ENCODE data around the gene ATP6AP2. TPM values are rescaled to one million over a fixed set of nuclear protein-coding genes. Genes with fewer than 3 reads are reported as not detected.

Gene ATP6AP2
- total RNA-seq, 1 experiment from 2014 or later = 78.7 TPM

GRCh38 chrX:40603446-40603845, 22.7 kb downstream of the ATP6AP2 start:
- CTCF ChIA-PET = no interaction called here
- H3K4me3 Mint-ChIP-seq = no peak overlapping the region

GRCh38 chrX:40607381-40607780, 26.6 kb downstream of the ATP6AP2 start:
- H3K4me1 Mint-ChIP-seq = no peaks in the 10 kb centered on the region
- no peak overlapping the region for H3K27ac Mint-ChIP-seq
- ChIA-PET CTCF (no interaction called here), POLR2A (no interaction called here)
- no peaks in the 10 kb centered on the region for H3K36me3 Mint-ChIP-seq
- no peaks in the 10 kb centered on the region for H3K27me3 Mint-ChIP-seq (ENCODE audit: low read depth)
- H3K9me3 Mint-ChIP-seq = no peaks in the 10 kb centered on the region
- DNase-seq (ENCODE audit: low spot score) = no peak
- no peak for ATAC-seq
- H3K4me3 Mint-ChIP-seq = no peak overlapping the region
- no peak for TF ChIP-seq JAZF1 (CRISPR knock-in tag; IDR thresholded peaks at IDR 0.05)
- no peak for TF ChIP-seq ZNF263 (CRISPR knock-in tag; IDR thresholded peaks at IDR 0.05; ENCODE audit: low read depth)
- TF ChIP-seq PREB (CRISPR knock-in tag; IDR thresholded peaks at IDR 0.05; ENCODE audit: borderline replicate concordance) = no peak
- no peak for TF ChIP-seq SMAD3 (CRISPR knock-in tag; IDR thresholded peaks at IDR 0.05; ENCODE audit: borderline replicate concordance)
- no peak for TF ChIP-seq ATF6 (CRISPR knock-in tag; IDR thresholded peaks at IDR 0.05)
- no peak for TF ChIP-seq PRDM15 (CRISPR knock-in tag; IDR thresholded peaks at IDR 0.05)
- no peak for TF ChIP-seq ZNF232 (CRISPR knock-in tag; IDR thresholded peaks at IDR 0.05)
- TF ChIP-seq CDX4 (CRISPR knock-in tag; IDR thresholded peaks at IDR 0.05; ENCODE audit: borderline replicate concordance) = no peak

More at GRCh38 chrX:40603446-40603845, 22.7 kb downstream of the ATP6AP2 start:
- DNase-seq (ENCODE audit: low spot score) (no peak), ATAC-seq (no peak)
- Mint-ChIP-seq H3K27ac (no peak overlapping the region), H3K9me3 (no peaks in the 10 kb centered on the region), H3K4me1 (no peaks in the 10 kb centered on the region), H3K27me3 (ENCODE audit: low read depth) (no peaks in the 10 kb centered on the region), H3K36me3 (peaks cover 22% of the 10 kb centered on the region)
- POLR2A ChIA-PET = interaction anchor here (0.6 kb wide), 1 partner anchor 126 kb away, joined by 3 read pairs; no protein-coding TSS in a partner anchor
- TF ChIP-seq ZNF671 (CRISPR knock-in tag; IDR thresholded peaks at IDR 0.05) (no peak), ZNF219 (CRISPR knock-in tag; IDR thresholded peaks at IDR 0.05; ENCODE audit: borderline replicate concordance) (no peak), STAT6 (CRISPR knock-in tag; conservative IDR thresholded peaks at IDR 0.05; ENCODE audit: low read depth) (no peak), MXD4 (CRISPR knock-in tag; IDR thresholded peaks at IDR 0.05; ENCODE audit: borderline replicate concordance) (no peak), TEAD1 (CRISPR knock-in tag; IDR thresholded peaks at IDR 0.05) (no peak), ZSCAN18 (CRISPR knock-in tag; IDR thresholded peaks at IDR 0.05) (no peak), NR2C2 (CRISPR knock-in tag; IDR thresholded peaks at IDR 0.05) (no peak), SP1 (CRISPR knock-in tag; conservative IDR thresholded peaks at IDR 0.05) (no peak), ZNF423 (CRISPR knock-in tag; IDR thresholded peaks at IDR 0.05) (no peak), JUN (CRISPR knock-in tag; IDR thresholded peaks at IDR 0.05) (no peak), GABPB1 (CRISPR knock-in tag; IDR thresholded peaks at IDR 0.05) (no peak), JAZF1 (CRISPR knock-in tag; IDR thresholded peaks at IDR 0.05) (no peak), ATF1 (CRISPR knock-in tag; IDR thresholded peaks at IDR 0.05) (no peak), ZNF232 (CRISPR knock-in tag; IDR thresholded peaks at IDR 0.05) (no peak), ZNF512 (CRISPR knock-in tag; IDR thresholded peaks at IDR 0.05; ENCODE audit: borderline replicate concordance) (no peak)
